H1 (cell line): Measurements from ENCODE around the gene BSN. TPM values are rescaled to one million over a fixed set of nuclear protein-coding genes. Genes with fewer than 3 reads are reported as not detected.

Source experiments
- CTCF ChIA-PET: fragments of 300-600 bp; sonication (Branson Sonifier 250); formaldehyde crosslinking; loops from one replicate; lab custom pipeline; 2021; ENCODE audit not compliant: partially characterized antibody; lab: Charles Lee
- POLR2A ChIA-PET: fragments of 300-600 bp; sonication (Branson Sonifier 250); formaldehyde crosslinking; loops from one replicate; lab custom pipeline; 2021; ENCODE audit warnings: inconsistent platforms; ENCODE audit not compliant: partially characterized antibody; lab: Charles Lee
- DNase-seq, 2 experiments: peaks; one replicate each; pipeline versions ENCODE4 v3.0.0 to v3.0.0-alpha.2; 2010 to 2022; ENCODE audit warnings: low spot score in 2 of 2, low read depth in 1 of 2, mixed read lengths in 1 of 2
- FAIRE-seq: peaks from 2 replicates; lab custom pipeline; 2011; peaks lifted over from hg19 to GRCh38; lab: Jason Lieb, UNC
- H2AFZ ChIP-seq: 2 replicates; pipeline ENCODE4 v1.8.1; 2012; ENCODE audit warnings: low read length, inconsistent platforms
- H2AK5ac ChIP-seq: 2 replicates; pipeline ENCODE4 v1.6.1; 2013; ENCODE audit warnings: low read depth, low read length
- H2BK120ac ChIP-seq: replicated peaks from 2 replicates; pipeline ENCODE3; 2013; ENCODE audit warnings: low read depth, low read length, inconsistent platforms
- H2BK12ac ChIP-seq: 2 replicates; pipeline ENCODE4 v1.6.1; 2013; ENCODE audit warnings: low read depth, low read length
- H2BK15ac ChIP-seq: 2 replicates; pipeline ENCODE4 v1.6.1; 2013; ENCODE audit warnings: low read length
- H2BK20ac ChIP-seq: 2 replicates; pipeline ENCODE4 v1.6.1; 2013; ENCODE audit warnings: low read length
- H2BK5ac ChIP-seq: 2 replicates; pipeline ENCODE4 v1.6.1; 2013; ENCODE audit warnings: low read depth, low read length
- H3K14ac ChIP-seq: 2 replicates; pipeline ENCODE4 v1.6.1; 2013; ENCODE audit warnings: inconsistent platforms; ENCODE audit not compliant: insufficient read length
- H3K18ac ChIP-seq: 2 replicates; pipeline ENCODE4 v1.6.1; 2013; ENCODE audit warnings: low read length; ENCODE audit errors: extremely low read depth
- H3K23ac ChIP-seq: 2 replicates; pipeline ENCODE4 v1.6.1; 2013; ENCODE audit warnings: inconsistent platforms; ENCODE audit not compliant: insufficient read length
- H3K23me2 ChIP-seq: 2 replicates; pipeline ENCODE4 v1.6.1; 2013; ENCODE audit warnings: low read depth, low read length
- H3K27ac ChIP-seq: 2 replicates; pipeline ENCODE4 v1.6.1; 2011; ENCODE audit warnings: low read depth, low read length, inconsistent platforms
- H3K27me3 ChIP-seq, 4 experiments: replicated peaks in 1 of 4; 1 replicate in 1 of 4; 2 replicates in 3 of 4; pipeline versions ENCODE4 v1.6.1 to v1.8.1; 2011 to 2013; ENCODE audit warnings: low read length in 3 of 4, mild to moderate bottlenecking in 3 of 4, inconsistent platforms in 2 of 4, mixed read lengths in 2 of 4, moderate library complexity in 1 of 4; ENCODE audit not compliant: control insufficient read depth in 3 of 4, insufficient read depth in 3 of 4; ENCODE audit errors: extremely low read depth in 1 of 4
- H3K36me3 ChIP-seq, 4 experiments: 2 replicates each; pipeline versions ENCODE4 v1.6.1 to v1.8.1; 2011 to 2013; ENCODE audit warnings: mild to moderate bottlenecking in 4 of 4, low read length in 3 of 4, moderate library complexity in 2 of 4, control low read depth in 1 of 4, inconsistent platforms in 1 of 4; ENCODE audit not compliant: insufficient read depth in 4 of 4, control insufficient read depth in 2 of 4
- H3K4ac ChIP-seq: replicated peaks from 2 replicates; pipeline ENCODE3; 2013; ENCODE audit warnings: low read length, low read depth, mixed read lengths, inconsistent platforms; ENCODE audit not compliant: insufficient read length
- H3K4me1 ChIP-seq, 4 experiments: replicated peaks in 1 of 4; 1 replicate in 1 of 4; 2 replicates in 3 of 4; pipeline versions ENCODE4 v1.6.1 to v1.8.1; 2011 to 2013; ENCODE audit warnings: low read length in 3 of 4, inconsistent platforms in 2 of 4, mixed read lengths in 1 of 4; ENCODE audit not compliant: insufficient read depth in 4 of 4, control insufficient read depth in 3 of 4
- H3K4me2 ChIP-seq, 2 experiments: 2 replicates each; pipeline versions ENCODE4 v1.6.1 to v1.8.1; 2011 to 2013; ENCODE audit warnings: low read depth in 2 of 2, low read length in 2 of 2, control low read depth in 1 of 2, inconsistent platforms in 1 of 2, mild to moderate bottlenecking in 1 of 2; ENCODE audit not compliant: insufficient read depth in 1 of 2
- H3K4me3 ChIP-seq, 4 experiments: fragments of 200-600, 300-600 bp in 1 of 4; sonication (generic), shearing (Covaris generic), sonication (Bioruptor Twin) in 1 of 4; 2 replicates each; pipeline versions ENCODE4 v1.5.1 to v1.8.1; 2011 to 2016; ENCODE audit warnings: low read length in 4 of 4, low read depth in 3 of 4, control low read depth in 2 of 4, inconsistent platforms in 2 of 4, mild to moderate bottlenecking in 2 of 4, mixed read lengths in 1 of 4, moderate library complexity in 1 of 4; ENCODE audit not compliant: insufficient read depth in 2 of 4; ENCODE audit errors: extremely low read depth in 1 of 4
- H3K56ac ChIP-seq: replicated peaks from 2 replicates; pipeline ENCODE3; 2013; ENCODE audit warnings: low read depth, mild to moderate bottlenecking, mixed read lengths, low read length, inconsistent platforms; ENCODE audit not compliant: insufficient read length
- H3K79me1 ChIP-seq: 2 replicates; pipeline ENCODE4 v1.6.1; 2013; ENCODE audit warnings: low read depth, low read length, control low read depth
- H3K79me2 ChIP-seq, 2 experiments: 2 replicates each; pipeline versions ENCODE4 v1.6.1 to v1.8.1; 2012 to 2013; ENCODE audit warnings: low read length in 2 of 2, mild to moderate bottlenecking in 2 of 2, inconsistent platforms in 1 of 2; ENCODE audit not compliant: insufficient read depth in 2 of 2, control insufficient read depth in 1 of 2
- H3K9ac ChIP-seq, 4 experiments: replicated peaks in 1 of 4; 1 replicate in 1 of 4; 2 replicates in 3 of 4; pipeline versions ENCODE4 v1.6.1 to v1.8.1; 2011 to 2013; ENCODE audit warnings: low read depth in 3 of 4, low read length in 3 of 4, control low read depth in 2 of 4, mild to moderate bottlenecking in 2 of 4, moderate library complexity in 2 of 4, inconsistent platforms in 1 of 4; ENCODE audit errors: extremely low read depth in 1 of 4
- H3K9me3 ChIP-seq, 2 experiments: 2 replicates each; pipeline versions ENCODE4 v1.6.1 to v1.8.1; 2012 to 2013; ENCODE audit warnings: mild to moderate bottlenecking in 2 of 2, moderate library complexity in 2 of 2, control low read depth in 1 of 2, inconsistent platforms in 1 of 2, low read depth in 1 of 2, low read length in 1 of 2, mixed read lengths in 1 of 2; ENCODE audit not compliant: insufficient read depth in 2 of 2
- H4K20me1 ChIP-seq, 2 experiments: replicated peaks in 1 of 2; 2 replicates each; pipeline versions ENCODE3 to v1.8.1; 2011 to 2013; ENCODE audit warnings: inconsistent platforms in 2 of 2, low read length in 2 of 2, mild to moderate bottlenecking in 1 of 2; ENCODE audit not compliant: insufficient read depth in 2 of 2, control insufficient read depth in 1 of 2
- H4K5ac ChIP-seq: 2 replicates; pipeline ENCODE4 v1.6.1; 2013; ENCODE audit warnings: low read length, low read depth, mixed read lengths, inconsistent platforms; ENCODE audit not compliant: insufficient read length
- H4K8ac ChIP-seq: 2 replicates; pipeline ENCODE4 v1.8.0; 2013; ENCODE audit warnings: mild to moderate bottlenecking, moderate library complexity, low read length, inconsistent platforms; ENCODE audit not compliant: insufficient read depth; ENCODE audit errors: extremely low read depth
- H4K91ac ChIP-seq: replicated peaks from 2 replicates; pipeline ENCODE3; 2013; ENCODE audit warnings: low read length, mixed read lengths, inconsistent platforms; ENCODE audit not compliant: insufficient read length
- BRCA1 ChIP-seq: IDR thresholded peaks from 2 replicates; pipeline ENCODE4 v1.6.1; 2012; ENCODE audit warnings: low read depth, low read length, improper control_type of control experiment
- CBX5 ChIP-seq: fragments of 300-800, 300-1000 bp; sonication (generic); IDR thresholded peaks from 2 replicates; pipeline ENCODE4 v1.7.1; 2016; ENCODE audit warnings: antibody characterized with exemption, low read length, low read depth
- CEBPB ChIP-seq: IDR thresholded peaks from 2 replicates; pipeline ENCODE4 v1.6.1; 2012; ENCODE audit warnings: low read depth, low read length
- EGR1 ChIP-seq: IDR thresholded peaks from 2 replicates; pipeline ENCODE4 v1.6.1; 2011; ENCODE audit warnings: low read depth, low read length, borderline replicate concordance
- EP300 ChIP-seq, 2 experiments: IDR thresholded peaks; 1 replicate in 1 of 2; 2 replicates in 1 of 2; pipeline ENCODE4 v1.6.1; 2011 to 2012; ENCODE audit warnings: low read depth in 2 of 2, low read length in 2 of 2, mild to moderate bottlenecking in 2 of 2, borderline replicate concordance in 1 of 2, inconsistent platforms in 1 of 2, moderate library complexity in 1 of 2
- EZH2 ChIP-seq: fragments of 200-600 bp; sonication (generic); IDR thresholded peaks from 2 replicates; pipeline ENCODE4 v1.7.1; 2012; ENCODE audit warnings: low read depth, mild to moderate bottlenecking, moderate library complexity, low read length, inconsistent platforms; ENCODE audit not compliant: severe bottlenecking
- HDAC2 ChIP-seq, 2 experiments: fragments of 300-600 bp in 1 of 2; sonication (generic) in 1 of 2; IDR thresholded peaks; 2 replicates each; pipeline ENCODE4 v1.6.1; 2011 to 2012; ENCODE audit warnings: low read depth in 2 of 2, low read length in 2 of 2, mild to moderate bottlenecking in 2 of 2, moderate library complexity in 2 of 2, borderline replicate concordance in 1 of 2, inconsistent platforms in 1 of 2
- HDAC6 ChIP-seq: IDR thresholded peaks from one replicate; pipeline ENCODE4 v1.7.1; 2012; ENCODE audit warnings: low read depth, mild to moderate bottlenecking, inconsistent platforms, low read length, moderate library complexity
- POU5F1 ChIP-seq: IDR thresholded peaks from 2 replicates; pipeline ENCODE4 v1.6.1; 2011; ENCODE audit warnings: low read depth, mild to moderate bottlenecking, low read length, moderate library complexity
- SIRT6 ChIP-seq: IDR thresholded peaks from one replicate; pipeline ENCODE4 v1.7.1; 2012; ENCODE audit warnings: low read length, inconsistent platforms
- SP2 ChIP-seq: IDR thresholded peaks from 2 replicates; pipeline ENCODE4 v1.6.1; 2012; ENCODE audit warnings: mild to moderate bottlenecking, low read length, inconsistent platforms
- YY1 ChIP-seq: IDR thresholded peaks from 2 replicates; pipeline ENCODE4 v1.6.1; 2011; ENCODE audit warnings: low read depth, mild to moderate bottlenecking, low read length
- WGBS, 2 experiments: shearing (Covaris generic) in 1 of 2; methylation state at CpG; one replicate each; pipeline versions ENCODE4 v1.1.6 to v1.1.7; 2013 to 2015; ENCODE audit warnings: low lambda C conversion rate in 2 of 2, mixed read lengths in 2 of 2, inconsistent platforms in 1 of 2, low coverage in 1 of 2, missing lambda C conversion rate in 1 of 2; ENCODE audit not compliant: insufficient replicate concordance in 2 of 2, insufficient coverage in 1 of 2, insufficient read length in 1 of 2; ENCODE audit errors: extremely low coverage in 1 of 2, missing lambda C conversion rate in 1 of 2; 5-methylcytosine and 5-hydroxymethylcytosine counted together
- polyA plus RNA-seq, 7 experiments: library from polyadenylated mRNA; depleted of rRNA in 3 of 7; stranded (reverse) in 5 of 7; unstranded in 2 of 7; fragments of >200 nt in 5 of 7; fragments of 200-250 nt in 2 of 7; gene quantifications; 1 replicate in 5 of 7; 2 replicates in 1 of 7; 4 replicates in 1 of 7; pipeline versions ENCODE4 v1.2.1 to v1.2.3, GENCODE V29; 2011 to 2013; ENCODE audit warnings: missing spikeins in 2 of 7, mixed read lengths in 2 of 7
- total RNA-seq: library from RNA; stranded (reverse); fragmentation: NEBNext Ultra II Directional; extraction: Animal tissue kit (Norgen Biotek cat#: 25700); gene quantifications from 2 replicates; pipeline ENCODE4 v1.2.1, GENCODE V29; 2021
- TF ChIP-seq, protein P1 (sequence below): IDR thresholded peaks from 2 replicates; pipeline ENCODE4 v1.6.1; 2011; ENCODE audit warnings: low read length, improper control_type of control experiment

BSN gene
- total and polyA plus RNA-seq, 2 of the 8 experiments (the other 6 are each of a cell fraction or from before 2014, with no cell fraction given) = 0.60 to 3.0 TPM

GRCh38 chr3:49620728-49621127, 66.5 kb downstream of the BSN start:
- H3K4me3 ChIP-seq = no peak overlapping the region
- H3K9ac ChIP-seq = no peak overlapping the region
- no peaks in the 10 kb centered on the region; a peak in 1 of 7 replicates for H3K27me3 ChIP-seq
- DNase-seq = no peak
- H3K4ac ChIP-seq = no peak overlapping the region
- no peaks in the 10 kb centered on the region for H3K79me2 ChIP-seq
- H3K9me3 ChIP-seq = no peaks in the 10 kb centered on the region
- no peak overlapping the region for H2AK5ac ChIP-seq
- H2AFZ ChIP-seq = no peak overlapping the region
- WGBS, 2 experiments = 94% methylated on average over 8 of the region's 8 CpGs; no CpG with 5 or more reads in 1 of the 2 experiments
- no peaks in the 10 kb centered on the region; the same call in 1 of the 2 replicates for H3K23me2 ChIP-seq
- H2BK20ac ChIP-seq = no peak overlapping the region
- H3K56ac ChIP-seq = no peak overlapping the region
- no peak overlapping the region for H3K4me2 ChIP-seq
- no peak overlapping the region for H4K91ac ChIP-seq
- H2BK12ac ChIP-seq = no peak overlapping the region
- H3K36me3 ChIP-seq = no peaks in the 10 kb centered on the region
- no peak overlapping the region for H2BK5ac ChIP-seq
- H3K79me1 ChIP-seq = no peaks in the 10 kb centered on the region
- no peak overlapping the region for H3K18ac ChIP-seq
- no peak overlapping the region for H4K8ac ChIP-seq
- H2BK120ac ChIP-seq = no peak overlapping the region
- POLR2A ChIA-PET = no interaction called here
- CTCF ChIA-PET = no interaction called here
- no peaks in the 10 kb centered on the region for H4K20me1 ChIP-seq
- no peak overlapping the region for H2BK15ac ChIP-seq
- H3K4me1 ChIP-seq = peaks cover 0 to 7% (median 4%) of the 10 kb centered on the region in 4 experiments; a peak in 4 of 7 replicates
- TF ChIP-seq, protein P1, sequence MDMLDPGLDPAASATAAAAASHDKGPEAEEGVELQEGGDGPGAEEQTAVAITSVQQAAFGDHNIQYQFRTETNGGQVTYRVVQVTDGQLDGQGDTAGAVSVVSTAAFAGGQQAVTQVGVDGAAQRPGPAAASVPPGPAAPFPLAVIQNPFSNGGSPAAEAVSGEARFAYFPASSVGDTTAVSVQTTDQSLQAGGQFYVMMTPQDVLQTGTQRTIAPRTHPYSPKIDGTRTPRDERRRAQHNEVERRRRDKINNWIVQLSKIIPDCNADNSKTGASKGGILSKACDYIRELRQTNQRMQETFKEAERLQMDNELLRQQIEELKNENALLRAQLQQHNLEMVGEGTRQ = no peak
- TF ChIP-seq EZH2 = no peak
- TF ChIP-seq POU5F1 = no peak
- TF ChIP-seq CEBPB = no peak
- TF ChIP-seq HDAC2 (IDR thresholded peaks at IDR 0.05; ENCODE audit: borderline replicate concordance in 1 of 2, low read depth in 2 of 2, low read length in 2 of 2) = no peak
- TF ChIP-seq SIRT6 = no peak
- TF ChIP-seq SP2 = no peak
- no peak for TF ChIP-seq EP300 (IDR thresholded peaks at IDR 0.05; ENCODE audit: borderline replicate concordance in 1 of 2, low read depth in 2 of 2, low read length in 2 of 2)
- no peak for TF ChIP-seq CBX5
- no peak for TF ChIP-seq HDAC6
- no peak for TF ChIP-seq YY1
- TF ChIP-seq BRCA1 = no peak
- no peak for TF ChIP-seq EGR1
- no peak overlapping the region for H3K14ac ChIP-seq
- H3K27ac ChIP-seq = no peak overlapping the region
- no peak overlapping the region for H3K23ac ChIP-seq
- no peak overlapping the region for H4K5ac ChIP-seq
- no peak for FAIRE-seq
